Measurements from ENCODE around the gene LCN2. TPM values are rescaled to one million over a fixed set of nuclear protein-coding genes. Genes with fewer than 3 reads are reported as not detected.
A peak's percentile ranks its signal among the peaks of the same experiment; 100 is the strongest.
"Not testable (repeated sequence)": the region's sequence is repeated elsewhere in the genome, so short reads cannot be mapped to it uniquely, and the experiment has no call there.

The LCN2 gene
- total and polyA plus RNA-seq, 9 of the 15 experiments (the other 6 are each of a cell fraction or from before 2014, with no cell fraction given) = 0.10 to 1.2 (median 0.44) TPM; not detected in 1

DNA sequence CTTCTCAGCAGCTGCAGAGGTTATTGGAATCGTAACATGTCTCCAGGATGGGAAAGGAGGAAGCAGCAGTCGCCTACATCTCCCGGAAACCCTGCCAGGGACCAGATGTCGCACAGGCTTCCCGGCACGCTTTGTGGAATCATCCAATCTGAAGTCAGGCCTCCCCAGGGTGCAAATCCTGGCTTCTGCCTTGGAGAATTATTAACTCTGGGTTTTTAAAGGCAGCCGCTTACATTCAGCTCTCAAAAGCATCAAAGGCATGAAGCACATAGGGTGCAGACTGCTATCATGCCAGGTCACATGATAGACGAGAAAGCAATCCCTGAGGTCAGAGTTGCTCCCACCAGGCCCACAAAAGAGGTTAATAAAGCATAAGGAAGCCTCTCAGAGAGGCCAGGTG, 17.1 kb upstream of the LCN2 start:
- POLR2A ChIA-PET; H3K9me3 ChIP-seq (replicated peaks; ENCODE audit: control insufficient read depth, insufficient read depth, low read depth, low read length); BruUV-seq (replicated peaks); H3K79me2 ChIP-seq (ENCODE audit: control insufficient read depth, insufficient read depth, low read length); intact Hi-C loops (cut with micrococcal nuclease); FAIRE-seq; in situ Hi-C loops (cut with MboI); ATAC-seq; H4K20me1 ChIP-seq (replicated peaks; ENCODE audit: control insufficient read depth, insufficient read depth, low read length); CTCF ChIA-PET (ENCODE audit: low intra/inter-chr PET ratio); H3K4me2 ChIP-seq (ENCODE audit: insufficient read depth, low read length); H3K27ac ChIP-seq (ENCODE audit: extremely low read depth, low read depth, low read length); H2AFZ ChIP-seq (ENCODE audit: low read depth, low read length); H3K36me3 ChIP-seq (ENCODE audit: control insufficient read depth, insufficient read depth, low read length); H3K9me1 ChIP-seq (ENCODE audit: control insufficient read depth, insufficient read depth, low read length); DNase-seq (ENCODE audit: extremely low read depth in 1 of 4, low spot score in 3 of 4); H3K9ac ChIP-seq (ENCODE audit: insufficient read depth in 1 of 2, low read depth in 2 of 2, low read length in 2 of 2); H3K4me3 ChIP-seq; H3K27me3 ChIP-seq (ENCODE audit: control insufficient read depth in 2 of 2, insufficient read depth in 2 of 2, low read length in 2 of 2): not testable (repeated sequence)
- TF ChIP-seq, protein P1, sequence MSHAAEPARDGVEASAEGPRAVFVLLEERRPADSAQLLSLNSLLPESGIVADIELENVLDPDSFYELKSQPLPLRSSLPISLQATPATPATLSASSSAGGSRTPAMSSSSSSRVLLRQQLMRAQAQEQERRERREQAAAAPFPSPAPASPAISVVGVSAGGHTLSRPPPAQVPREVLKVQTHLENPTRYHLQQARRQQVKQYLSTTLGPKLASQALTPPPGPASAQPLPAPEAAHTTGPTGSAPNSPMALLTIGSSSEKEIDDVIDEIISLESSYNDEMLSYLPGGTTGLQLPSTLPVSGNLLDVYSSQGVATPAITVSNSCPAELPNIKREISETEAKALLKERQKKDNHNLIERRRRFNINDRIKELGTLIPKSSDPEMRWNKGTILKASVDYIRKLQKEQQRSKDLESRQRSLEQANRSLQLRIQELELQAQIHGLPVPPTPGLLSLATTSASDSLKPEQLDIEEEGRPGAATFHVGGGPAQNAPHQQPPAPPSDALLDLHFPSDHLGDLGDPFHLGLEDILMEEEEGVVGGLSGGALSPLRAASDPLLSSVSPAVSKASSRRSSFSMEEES (CRISPR knock-in tag; IDR thresholded peaks at IDR 0.05) = peak; percentile 31; the same call in 1 of the 2 replicates
- H3K4me1 ChIP-seq (replicated peaks in 1 of 2; ENCODE audit: control insufficient read depth in 2 of 2, insufficient read depth in 2 of 2, low read length in 2 of 2) = peaks cover 3 to 23% of the 10 kb centered on the region in 2 experiments; a peak in 3 of 5 replicates
- 32% methylated on average over 6 of the region's 8 CpGs for WGBS (ENCODE audit: insufficient coverage, low coverage, missing lambda C conversion rate)

DNA sequence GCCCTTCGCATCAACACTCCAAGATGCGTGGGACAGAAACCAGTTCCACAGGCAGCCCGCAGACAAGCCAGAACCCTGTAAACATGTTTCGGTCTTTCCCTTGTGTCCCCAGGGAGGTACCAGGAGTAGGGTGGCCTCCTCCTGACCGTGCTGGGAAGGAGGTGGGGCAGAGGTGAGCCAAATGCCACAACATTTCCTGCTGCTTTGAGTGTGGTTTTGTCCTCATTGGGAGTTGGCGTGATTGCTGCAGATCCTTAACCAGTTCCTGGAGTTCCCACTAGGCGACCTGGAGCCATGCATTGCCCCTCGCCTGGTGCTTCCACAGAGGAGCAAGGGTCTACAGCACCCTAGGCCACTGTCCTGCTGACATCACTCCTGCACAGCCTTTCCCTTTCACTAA, 13.7 kb upstream of the LCN2 start:
- Histone ChIP-seq H3K4me1 (replicated peaks in 1 of 2; ENCODE audit: control insufficient read depth in 2 of 2, insufficient read depth in 2 of 2, low read length in 2 of 2) (peaks cover 11 to 17% of the 10 kb centered on the region in 2 experiments; a peak in 3 of 5 replicates), H3K9ac (ENCODE audit: insufficient read depth in 1 of 2, low read depth in 2 of 2, low read length in 2 of 2) (0 out of 4 replicates have a peak overlapping the region, but pooled peaks of 1 of the 2 experiments have one; percentile 17)
- POLR2A ChIA-PET; DNase-seq (ENCODE audit: extremely low read depth in 1 of 4, low spot score in 3 of 4); H3K9me3 ChIP-seq (replicated peaks; ENCODE audit: control insufficient read depth, insufficient read depth, low read depth, low read length); CTCF ChIA-PET (ENCODE audit: low intra/inter-chr PET ratio); H2AFZ ChIP-seq (ENCODE audit: low read depth, low read length); H3K4me3 ChIP-seq; H3K9me1 ChIP-seq (ENCODE audit: control insufficient read depth, insufficient read depth, low read length); H3K79me2 ChIP-seq (ENCODE audit: control insufficient read depth, insufficient read depth, low read length); BruUV-seq (replicated peaks); H3K27me3 ChIP-seq (ENCODE audit: control insufficient read depth in 2 of 2, insufficient read depth in 2 of 2, low read length in 2 of 2); H3K27ac ChIP-seq (ENCODE audit: extremely low read depth, low read depth, low read length); H3K36me3 ChIP-seq (ENCODE audit: control insufficient read depth, insufficient read depth, low read length); intact Hi-C loops (cut with micrococcal nuclease); ATAC-seq; in situ Hi-C loops (cut with MboI); H3K4me2 ChIP-seq (ENCODE audit: insufficient read depth, low read length); H4K20me1 ChIP-seq (replicated peaks; ENCODE audit: control insufficient read depth, insufficient read depth, low read length); FAIRE-seq: not testable (repeated sequence)
- WGBS (ENCODE audit: insufficient coverage, low coverage, missing lambda C conversion rate) = 60% methylated on average over 7 of the region's 8 CpGs
